SK-MEL-5 (cell line): Measurements from ENCODE around the gene UHMK1. TPM values are rescaled to one million over a fixed set of nuclear protein-coding genes. Genes with fewer than 3 reads are reported as not detected.
A peak's percentile ranks its signal among the peaks of the same experiment; 100 is the strongest.

Experiments used
- DNase-seq: peaks from one replicate; pipeline ENCODE4 v3.0.0-alpha.2; 2016; ENCODE audit warnings: low read depth, low spot score
- in situ Hi-C: cut with HindIII; loops from 2 replicates; pipeline ENCODE4 v1.10.0; 2016; ENCODE audit warnings: low sequenced_read_pairs, high pct_unique_total_duplicates, low pct_unique_long_range_greater_than_20kb
- total RNA-seq: library from RNA; depleted of rRNA; stranded (reverse); fragments of >200 nt; shearing (Covaris generic); gene quantifications from 2 replicates; pipeline ENCODE4 v1.2.3, GENCODE V29; 2014

UHMK1 gene
- total RNA-seq, 1 experiment from 2014 or later: 93.8 TPM

DNA sequence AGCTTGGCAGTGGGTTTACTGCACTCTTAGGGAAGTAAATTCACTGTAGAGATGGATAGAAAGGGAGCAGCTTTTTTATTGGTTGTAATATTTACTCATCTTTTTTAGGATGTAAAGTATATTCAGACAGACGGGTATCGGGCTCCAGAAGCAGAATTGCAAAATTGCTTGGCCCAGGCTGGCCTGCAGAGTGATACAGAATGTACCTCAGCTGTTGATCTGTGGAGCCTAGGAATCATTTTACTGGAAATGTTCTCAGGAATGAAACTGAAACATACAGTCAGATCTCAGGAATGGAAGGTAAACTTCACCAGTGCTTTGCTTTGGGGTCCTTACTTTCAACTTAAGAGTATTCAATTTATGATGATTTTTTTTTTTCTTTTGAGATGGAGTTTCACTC lies 3.2 kb downstream of the UHMK1 start:
- no peak for DNase-seq
- in situ Hi-C loops: no loop called here

DNA sequence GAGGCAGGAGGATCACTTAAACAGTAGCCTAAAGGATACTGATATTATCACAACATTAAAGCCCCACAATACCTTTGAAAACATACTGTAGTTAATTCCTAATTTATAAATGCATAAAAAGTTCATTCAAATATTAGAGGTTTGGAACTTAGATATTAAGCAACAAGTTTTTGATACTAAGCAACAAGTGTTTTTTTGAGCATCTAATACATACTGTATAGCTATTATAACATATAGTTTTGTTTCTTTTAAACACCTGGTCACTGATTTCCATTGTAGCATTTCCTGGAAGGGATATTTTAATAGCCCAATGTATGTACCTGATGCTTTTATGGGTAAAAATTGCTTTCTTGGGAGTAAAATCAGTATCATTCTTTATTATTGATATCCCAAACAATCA lies 4.5 kb downstream of the UHMK1 start:
- in situ Hi-C loops: no loop called here
- no peak for DNase-seq

DNA sequence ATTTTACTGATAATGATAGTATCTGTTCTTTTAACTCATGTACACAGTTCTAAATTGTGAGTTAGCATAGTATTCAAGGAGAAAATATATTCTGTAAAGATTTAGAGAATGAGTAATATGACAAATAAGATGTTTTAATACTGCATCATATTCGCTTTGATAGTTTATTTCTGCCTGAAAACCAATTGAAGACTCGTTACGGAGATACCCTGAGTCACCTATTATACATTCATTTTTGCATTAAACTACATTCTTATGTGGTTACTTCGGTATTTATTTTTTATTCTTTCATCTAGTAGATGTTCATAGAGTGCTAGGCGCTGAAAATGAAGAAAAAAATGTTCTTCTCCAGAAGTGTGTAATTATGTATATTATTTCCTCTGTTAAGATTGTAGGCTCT lies 5.3 kb downstream of the UHMK1 start:
- in situ Hi-C loops: no loop called here
- no peak for DNase-seq

DNA sequence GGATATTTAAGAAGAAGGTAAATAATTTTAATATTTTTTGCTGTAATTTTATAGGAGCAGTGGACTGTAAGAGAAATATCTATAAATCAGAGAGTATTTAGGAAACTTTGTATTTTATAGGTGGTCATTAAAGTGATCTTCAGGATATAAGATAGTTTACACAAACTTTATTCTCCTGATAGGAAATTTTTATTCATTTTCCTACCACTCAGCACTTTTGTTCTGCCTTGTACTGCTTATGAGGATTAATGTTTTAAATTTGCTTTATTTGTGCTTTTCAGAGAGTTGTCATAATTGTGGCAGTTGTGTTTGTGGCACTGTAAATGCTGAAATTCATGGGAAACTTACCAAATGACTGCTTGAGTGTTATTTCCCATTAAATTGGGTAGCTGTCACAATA lies 29.7 kb downstream of the UHMK1 start:
- in situ Hi-C loops: no loop called here
- no peak for DNase-seq

DNA sequence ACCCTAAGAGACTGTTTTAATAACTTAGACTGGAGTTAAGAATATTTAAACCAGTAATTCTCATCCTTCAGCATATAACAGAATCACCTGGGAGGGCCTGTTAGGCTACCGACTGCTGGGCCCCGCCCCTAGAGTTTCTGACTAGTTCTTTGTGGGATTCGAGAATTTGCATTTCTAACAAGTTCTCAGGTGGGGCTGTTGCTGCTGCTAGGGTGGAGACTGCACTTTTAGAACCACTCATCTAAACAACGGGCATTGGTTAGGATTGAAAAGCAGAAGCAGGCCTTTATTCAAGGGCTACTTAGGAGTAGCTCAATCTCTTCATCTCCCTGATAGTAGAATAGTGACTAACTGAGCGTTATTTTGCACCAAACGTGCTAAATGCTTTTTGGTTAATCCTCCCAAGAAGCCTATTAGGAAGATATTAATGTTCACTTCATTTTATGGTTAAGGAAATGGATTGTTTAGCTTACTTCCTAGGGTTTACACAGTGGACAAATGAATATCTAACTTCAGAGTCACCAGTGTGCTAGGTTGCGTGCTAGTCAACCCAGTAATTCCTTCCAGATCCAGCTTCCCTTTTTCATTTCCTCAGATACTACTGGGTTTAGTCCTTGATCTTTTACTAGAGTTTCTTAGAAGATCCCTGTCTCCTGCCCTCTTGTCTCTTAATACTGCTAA lies 32.8 kb downstream of the UHMK1 start:
- DNase-seq: no peak
- in situ Hi-C loops: no loop called here

DNA sequence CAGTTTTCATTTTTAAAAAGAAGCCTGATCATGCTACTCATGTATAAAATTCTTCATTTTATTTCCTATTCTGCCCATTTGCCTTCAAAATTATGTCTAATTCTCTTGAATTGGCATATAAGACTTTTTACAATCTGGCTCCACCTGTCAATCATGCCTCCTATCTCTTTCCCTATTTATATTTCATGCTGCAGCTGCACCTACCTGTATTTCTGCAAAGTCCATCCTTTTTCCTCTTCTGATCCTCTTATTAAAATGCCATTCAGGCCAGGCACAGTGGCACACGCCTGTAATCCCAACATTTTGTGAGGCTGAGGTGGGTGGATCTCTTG lies 33.3 kb downstream of the UHMK1 start:
- DNase-seq: no peak
- in situ Hi-C loops: no loop called here

DNA sequence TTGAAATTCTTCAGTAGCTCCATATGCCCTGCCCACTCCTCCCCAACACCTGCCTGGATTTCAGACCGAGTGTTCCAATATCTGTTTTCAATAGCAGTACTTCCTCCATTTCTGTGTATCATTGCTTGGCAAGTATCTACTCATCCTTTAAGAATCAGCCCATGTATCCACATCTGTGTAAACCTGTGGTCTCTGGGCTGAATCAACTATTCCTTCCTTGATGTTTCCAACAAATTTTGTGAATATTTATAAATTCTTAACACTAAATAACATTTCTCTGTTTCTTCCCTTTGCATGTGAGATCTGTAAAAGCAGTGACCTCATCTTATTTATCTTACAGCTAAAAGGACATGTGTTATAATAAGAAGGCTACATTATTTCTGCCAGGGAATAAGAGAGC lies 37.9 kb downstream of the UHMK1 start:
- DNase-seq: no peak
- in situ Hi-C loops: no loop called here

DNA sequence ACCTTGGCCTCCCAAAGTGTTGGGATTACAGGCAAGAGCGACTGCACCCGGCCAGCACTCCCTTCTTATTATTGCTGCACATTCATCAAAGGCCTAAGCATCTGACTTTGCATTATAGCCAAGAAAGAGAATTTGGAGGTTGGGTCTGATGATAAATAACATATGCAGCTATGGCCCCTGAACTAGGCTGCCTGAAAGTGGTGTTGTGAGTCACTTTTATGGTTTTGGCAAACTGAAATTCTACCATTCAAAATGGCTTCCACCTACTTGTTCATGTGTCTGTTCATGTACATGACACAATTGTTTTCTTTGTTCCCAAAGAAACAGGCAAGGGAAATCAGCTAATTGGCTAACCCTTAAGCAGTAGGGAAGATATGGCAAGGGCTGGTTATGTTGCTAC lies 38.9 kb downstream of the UHMK1 start:
- in situ Hi-C loops: no loop called here
- DNase-seq: peak; percentile 10

DNA sequence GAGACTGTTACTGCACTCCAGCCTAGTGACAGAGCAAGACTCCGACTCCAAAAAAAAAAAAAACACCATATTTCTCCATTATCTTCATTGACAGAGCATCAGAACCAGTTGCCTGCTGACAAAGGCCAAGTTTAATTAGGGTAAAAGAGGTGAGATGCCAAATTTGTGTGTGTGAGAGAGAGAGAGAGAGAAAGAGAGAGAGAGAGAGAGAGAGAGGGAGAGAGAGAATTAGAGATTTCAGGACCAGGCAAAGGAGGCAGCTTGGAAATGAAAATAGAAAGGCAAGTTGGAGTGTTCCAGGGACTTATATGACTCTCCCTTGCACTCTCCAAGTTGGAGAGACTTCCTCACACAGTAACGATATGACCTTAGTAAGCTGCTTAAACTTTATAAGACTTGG lies 39.6 kb downstream of the UHMK1 start:
- no peak for DNase-seq
- in situ Hi-C loops: no loop called here

DNA sequence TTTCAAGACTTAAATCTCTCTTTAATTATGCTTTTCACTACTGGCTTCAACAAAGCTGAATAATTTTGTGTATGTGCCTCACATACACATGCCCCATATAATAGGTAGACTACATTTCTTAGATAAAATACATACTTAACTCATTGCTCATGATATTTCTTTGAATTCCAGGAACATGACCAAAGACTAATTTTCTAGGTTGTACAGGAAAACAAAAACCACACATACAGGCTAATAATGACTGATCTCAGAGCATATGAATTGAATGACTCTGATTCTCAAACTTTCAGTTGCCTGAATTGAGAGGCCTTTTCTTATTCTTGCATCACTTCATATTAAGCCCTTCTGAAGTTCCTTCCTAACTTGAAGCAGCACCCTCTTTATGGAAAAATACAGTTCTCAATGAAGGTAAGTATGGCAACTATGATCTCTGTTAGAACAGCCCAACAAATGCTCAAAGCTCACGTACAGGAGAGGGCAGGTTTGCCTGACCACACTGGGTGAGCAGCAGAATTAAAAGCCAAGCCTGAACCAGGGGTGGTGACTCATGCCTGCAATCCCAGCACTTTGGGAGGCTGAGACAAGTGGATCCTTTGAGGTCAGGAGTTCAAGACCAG lies 41.3 kb downstream of the UHMK1 start:
- in situ Hi-C loops: no loop called here
- DNase-seq: peak; percentile 14

DNA sequence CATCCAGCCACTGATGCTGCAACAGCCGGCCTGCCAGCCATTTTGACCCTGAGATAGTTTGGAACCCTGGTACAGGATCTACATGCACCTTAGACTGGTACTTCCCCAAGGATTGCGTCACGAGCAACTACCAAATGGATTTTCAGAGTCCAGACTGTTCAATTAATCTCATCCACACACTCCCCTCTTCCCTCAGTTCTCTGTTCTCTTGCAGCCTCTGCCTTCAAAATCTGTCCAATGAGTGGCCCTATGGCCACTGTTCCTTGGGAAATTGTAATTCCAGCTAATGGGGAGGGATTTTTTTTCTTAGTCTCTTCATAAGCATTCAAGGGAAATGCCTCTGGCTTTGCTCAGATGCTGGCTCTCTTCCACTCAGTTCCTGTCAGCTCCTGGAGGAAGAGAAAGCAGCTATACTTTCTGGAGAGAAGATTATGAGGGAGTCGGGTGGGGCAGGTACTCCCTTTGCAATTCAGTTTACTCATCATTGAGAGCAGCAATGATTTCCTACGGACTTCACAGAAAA lies 44.1 kb downstream of the UHMK1 start:
- DNase-seq: no peak
- in situ Hi-C loops: no loop called here

DNA sequence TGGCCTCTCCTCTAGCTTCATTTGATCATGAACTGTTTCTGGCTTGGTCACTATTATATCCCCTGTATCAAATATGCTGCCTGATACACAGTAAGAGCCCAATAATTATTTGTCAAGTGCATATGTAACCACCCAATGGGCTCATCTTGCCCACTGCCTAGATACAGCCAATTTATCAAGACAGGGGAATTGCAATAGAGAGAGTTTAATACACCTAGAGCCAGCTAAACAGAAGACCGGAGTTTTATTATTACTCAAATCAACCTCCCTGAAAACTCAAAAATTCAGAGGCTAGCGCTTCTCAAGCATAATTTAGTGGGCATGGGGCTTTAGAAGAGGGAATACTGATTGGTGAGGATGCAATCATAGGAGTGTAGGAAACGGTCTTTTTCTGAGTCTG lies 45.6 kb downstream of the UHMK1 start:
- DNase-seq: no peak
- in situ Hi-C loops: no loop called here

DNA sequence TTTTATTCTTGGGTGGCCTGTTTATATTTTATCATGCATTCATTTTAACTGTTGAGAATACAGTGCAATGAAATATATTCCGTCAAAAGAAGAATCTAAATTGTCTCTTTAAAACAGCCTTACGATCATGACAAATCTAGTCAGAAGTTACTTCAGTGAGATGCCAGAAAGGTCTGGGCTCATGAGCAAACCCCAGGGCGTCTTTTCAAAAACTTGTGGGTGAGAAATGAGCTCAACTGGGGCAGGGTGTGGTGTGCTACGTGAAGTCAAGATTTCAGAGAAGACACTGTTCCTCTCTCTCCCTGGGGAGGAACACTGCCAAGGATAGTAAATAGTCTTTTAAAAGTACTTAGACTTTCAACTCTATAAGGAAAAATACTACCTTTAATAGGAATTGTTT lies 50.6 kb downstream of the UHMK1 start:
- in situ Hi-C loops: no loop called here

DNA sequence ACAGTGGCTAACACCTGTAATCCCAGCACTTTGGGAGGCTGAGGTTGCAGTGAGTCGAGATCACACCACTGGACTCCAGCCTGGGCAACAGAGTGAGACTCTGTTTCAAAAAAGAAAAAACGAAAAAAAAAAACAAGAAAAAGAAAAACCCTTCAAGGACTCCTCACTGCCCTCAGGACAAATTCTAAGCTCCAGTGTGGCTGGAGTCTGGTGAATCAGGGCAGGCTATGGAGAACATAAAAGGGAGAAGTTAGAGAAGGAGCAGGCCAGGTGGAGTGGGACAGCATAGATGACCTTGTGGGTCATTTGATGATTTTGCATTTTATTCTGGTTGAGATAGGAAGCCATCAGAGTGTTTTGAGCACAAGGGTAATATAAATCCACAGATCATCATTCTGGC lies 51.4 kb downstream of the UHMK1 start:
- in situ Hi-C loops: no loop called here
- DNase-seq: peak; percentile 5

More for the DNA sequence above, 50.6 kb downstream of the UHMK1 start:
- DNase-seq: peak; percentile 33

DNA sequence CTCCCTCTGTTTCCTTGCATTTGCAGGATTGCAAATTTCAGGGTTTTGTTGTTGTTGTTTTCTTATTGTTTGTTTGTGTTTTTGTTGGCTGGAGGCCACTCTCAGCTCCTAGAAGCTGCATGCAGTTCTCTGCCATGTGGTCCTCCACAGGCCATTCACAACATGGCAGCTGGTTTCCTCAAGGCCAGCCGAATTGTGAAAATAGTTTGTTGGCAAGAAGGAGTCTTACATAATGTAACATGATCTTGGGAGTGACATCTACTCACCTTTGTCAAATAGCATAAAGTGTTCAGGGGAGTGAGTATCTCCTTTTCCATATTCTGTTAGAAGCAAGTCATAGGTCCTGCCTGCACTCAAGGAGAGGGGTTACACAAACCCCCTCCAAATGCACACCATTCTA lies 53.3 kb downstream of the UHMK1 start:
- no peak for DNase-seq
- in situ Hi-C loops: no loop called here

DNA sequence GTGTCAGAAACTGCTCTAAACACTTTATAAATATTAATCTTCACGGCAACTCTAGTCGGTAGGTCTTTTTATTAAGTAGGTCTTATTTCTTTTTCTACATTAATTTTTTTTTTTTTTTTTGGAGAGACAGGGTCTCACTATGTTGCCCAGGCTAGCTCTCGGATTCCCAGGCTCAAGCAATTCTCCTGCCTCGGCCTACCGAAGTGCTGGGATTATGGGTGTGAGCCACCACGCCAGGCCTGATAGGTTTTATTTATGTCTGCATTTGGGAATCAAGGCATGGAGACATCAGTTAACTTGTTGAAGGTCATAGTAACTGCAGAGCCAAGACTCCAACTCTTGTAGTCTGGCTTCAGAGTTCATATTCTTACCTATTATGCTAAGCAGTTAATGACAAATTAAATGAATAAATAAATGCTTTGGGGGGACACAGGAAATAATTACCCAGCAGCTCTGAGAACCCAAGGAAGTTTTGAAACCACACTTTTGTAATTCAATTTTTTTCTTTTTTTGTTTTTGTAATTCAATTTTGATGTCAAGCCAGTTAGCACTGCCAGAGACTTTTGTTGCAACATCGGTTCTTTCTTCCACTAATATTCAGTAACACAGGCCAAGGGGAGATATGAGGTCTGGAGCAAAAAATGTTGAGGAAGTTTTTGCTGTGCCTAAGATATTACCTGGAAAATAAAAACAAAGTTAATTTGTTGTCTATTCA lies 54.5 kb downstream of the UHMK1 start:
- in situ Hi-C loops: no loop called here
- no peak for DNase-seq

DNA sequence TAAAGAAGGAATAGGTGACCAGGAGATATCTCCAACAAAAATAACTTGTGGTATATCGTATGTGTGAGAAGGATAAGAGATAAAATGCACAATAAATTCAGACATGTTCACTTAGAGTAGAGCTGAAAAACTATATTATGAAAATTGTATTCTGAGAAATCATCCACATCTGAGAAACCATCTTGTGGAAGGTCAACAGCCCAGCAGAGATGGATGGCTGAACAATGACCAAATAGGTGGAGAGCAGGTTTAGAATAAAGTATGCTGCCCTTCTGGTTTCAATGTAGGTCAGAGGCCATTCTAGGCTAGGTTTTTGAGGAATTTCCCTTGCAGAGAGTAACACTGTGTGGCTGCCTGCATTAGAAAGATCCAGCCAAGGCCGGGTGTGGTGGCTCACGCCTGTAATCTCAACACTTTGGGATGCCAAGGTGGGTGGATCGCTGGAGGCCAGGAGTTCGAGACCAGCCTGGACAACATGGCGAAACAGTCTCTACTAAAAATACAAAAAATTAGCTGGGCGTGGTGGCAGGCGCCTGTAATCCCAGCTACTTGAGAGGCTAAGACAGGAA lies 55.1 kb downstream of the UHMK1 start:
- in situ Hi-C loops: no loop called here
- no peak for DNase-seq

DNA sequence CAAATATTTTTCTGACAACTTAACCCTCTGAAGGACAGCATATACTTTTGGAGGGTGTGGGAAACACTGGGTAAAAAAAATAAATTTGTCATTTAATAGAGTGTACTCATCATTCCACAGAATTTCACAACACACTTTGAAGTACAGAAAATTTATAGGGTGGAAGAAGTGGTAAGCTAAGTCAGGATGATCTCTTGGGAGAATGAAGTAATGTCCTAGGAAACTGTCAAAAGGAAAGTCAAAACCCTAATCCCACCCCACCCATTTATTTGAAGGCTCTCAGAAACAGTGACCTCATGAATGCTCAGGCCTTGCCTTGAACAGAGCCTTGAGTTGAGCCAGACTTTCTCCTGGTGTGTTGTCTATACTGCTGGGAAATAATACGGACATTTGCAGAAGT lies 56.6 kb downstream of the UHMK1 start:
- in situ Hi-C loops: no loop called here

DNA sequence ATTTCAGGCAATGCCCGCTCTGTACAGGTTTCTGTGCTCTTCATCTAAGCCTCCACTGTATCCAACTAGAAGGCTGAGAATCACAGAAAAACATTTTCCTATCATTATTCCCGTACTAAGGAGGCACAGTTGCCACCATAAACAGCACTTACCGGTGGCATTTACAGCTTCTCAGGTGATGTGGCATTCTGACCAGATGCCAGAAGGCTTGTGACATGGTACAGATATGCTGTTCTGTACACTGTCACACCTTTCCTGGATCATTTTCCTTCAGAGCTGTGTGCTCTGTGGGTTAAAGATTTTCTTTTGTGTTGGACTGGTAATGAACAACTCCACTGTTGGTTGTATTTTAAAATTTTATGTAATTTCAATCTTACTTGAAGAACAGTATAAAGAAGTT lies 59.9 kb downstream of the UHMK1 start:
- DNase-seq: no peak
- in situ Hi-C loops: no loop called here

More for the DNA sequence above, 56.6 kb downstream of the UHMK1 start:
- no peak for DNase-seq
